ENCODE results near the gene PABPC1L. TPM values are rescaled to one million over a fixed set of nuclear protein-coding genes. Genes with fewer than 3 reads are reported as not detected.

Gene PABPC1L
- total and polyA plus RNA-seq, 8 donors: 8.6 to 106 (median 27.7) TPM

DNA sequence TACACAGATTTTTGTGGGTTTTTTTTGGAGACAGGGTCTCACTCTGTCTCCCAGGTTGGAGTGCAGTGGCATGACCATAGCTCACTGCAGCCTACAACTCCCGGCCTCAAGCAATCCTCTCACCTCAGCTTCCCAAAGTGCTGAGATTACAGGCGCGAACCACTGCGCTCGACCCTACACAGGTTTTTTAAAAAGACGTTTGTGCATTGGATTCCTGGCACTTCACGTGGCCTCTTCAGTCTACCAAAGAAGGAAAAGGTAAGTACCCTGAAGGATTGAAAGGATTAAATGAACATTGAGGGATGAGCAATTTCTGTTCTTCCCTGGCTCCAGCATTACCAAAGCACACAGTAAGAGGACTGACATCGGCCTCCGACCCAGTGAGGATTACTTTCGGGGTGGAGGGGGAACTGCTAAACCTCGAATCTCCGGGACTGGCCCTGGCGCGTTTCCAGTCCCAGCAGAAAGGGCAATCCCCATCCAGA lies 24.9 kb upstream of the PABPC1L start:
- Histone ChIP-seq H3K27ac (peak overlapping the region; percentile 64 to 98 (median 98)), H3K4me3 (peak overlapping the region; percentile 77 to 98 (median 78)), H3K27me3 (no peaks in the 10 kb centered on the region), H3K4me1 (peaks cover 37 to 47% (median 42%) of the 10 kb centered on the region in 4 donors), H3K9me3 (no peaks in the 10 kb centered on the region), H3K36me3 (no peaks in the 10 kb centered on the region)
- WGBS, 5 donors: 2 to 9% (median 5%) methylated on average over 11 to 14 of the region's 14 CpGs
- DNase-seq: no peak
- intact Hi-C loops (cut with DNase I; ENCODE audit: low total_unique reads): no loop called here
- no peak for TF ChIP-seq CTCF (IDR thresholded peaks at IDR 0.05)
- no peak for TF ChIP-seq POLR2AphosphoS5 (IDR thresholded peaks at IDR 0.05)
- TF ChIP-seq EP300 (IDR thresholded peaks at IDR 0.05): no peak
- TF ChIP-seq POLR2A (IDR thresholded peaks at IDR 0.05): no peak

GRCh38 chr20:44885392-44886265 lies 24.2 kb upstream of the PABPC1L start, which contains the start of gene YWHAB:
TSS of gene YWHAB (plus strand) at chr20:44885705. CDS start at chr20:44901534, 15,829 bp downstream.
- peak within 1 kb of the TSS; percentile 77 to 98 (median 78) for H3K4me3 ChIP-seq
- WGBS, 5 donors: 0 to 1% (median 1%) methylated on average over 42 to 88 of the region's 88 CpGs
- no peaks in the 10 kb centered on the region for H3K9me3 ChIP-seq
- DNase-seq: peak; percentile 99 to 100
- H3K27me3 ChIP-seq: no peaks in the 10 kb centered on the region
- H3K27ac ChIP-seq: peak within 1 kb of the TSS; percentile 89 to 98 (median 98)
- H3K36me3 ChIP-seq: no peaks in the 10 kb centered on the region
- peak in 1 of 4 donors; percentile 44 for TF ChIP-seq POLR2A (IDR thresholded peaks at IDR 0.05)
- no peak for TF ChIP-seq EP300 (IDR thresholded peaks at IDR 0.05)
- peak; percentile 83 to 96 (median 86) for TF ChIP-seq POLR2AphosphoS5 (IDR thresholded peaks at IDR 0.05)
- TF ChIP-seq CTCF (IDR thresholded peaks at IDR 0.05): peak in 1 of 7 experiments; percentile 15
- peaks cover 37 to 54% (median 47%) of the 10 kb centered on the region in 4 donors for H3K4me1 ChIP-seq
- intact Hi-C loops (cut with DNase I; ENCODE audit: low total_unique reads): no loop called here

DNA sequence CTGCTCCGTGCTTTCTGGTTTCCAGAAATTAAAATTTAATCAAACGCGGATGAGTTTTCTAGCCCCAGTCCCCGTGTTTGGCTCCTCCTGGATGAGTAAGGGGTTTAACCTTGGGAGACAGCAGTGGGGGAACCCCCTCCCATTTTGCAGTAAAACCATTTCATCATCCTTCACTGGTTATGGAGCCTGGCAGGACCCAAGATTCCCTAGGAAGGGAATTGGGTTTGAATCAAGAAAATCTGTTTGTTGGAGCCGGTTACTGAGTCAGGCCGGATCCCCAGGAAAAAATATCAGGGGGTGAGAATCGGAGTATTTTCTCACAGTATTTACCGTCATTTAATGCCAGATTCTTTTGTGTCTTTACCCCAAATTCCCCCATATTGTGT lies 23.6 kb upstream of the PABPC1L start:
- H3K27ac ChIP-seq: peak overlapping the region; percentile 89 to 98 (median 98)
- peaks cover 40 to 60% (median 52%) of the 10 kb centered on the region in 4 donors for H3K4me1 ChIP-seq
- H3K36me3 ChIP-seq: peaks cover 0 to 3% (median 0%) of the 10 kb centered on the region in 4 donors
- no peak for DNase-seq
- H3K27me3 ChIP-seq: no peaks in the 10 kb centered on the region
- H3K4me3 ChIP-seq: peak overlapping the region; percentile 77 to 98 (median 78)
- 0 to 1% (median 0%) methylated on average over 8 of the region's 8 CpGs for whole genome bisulfite sequencing, 5 donors
- H3K9me3 ChIP-seq: no peaks in the 10 kb centered on the region
- intact Hi-C loops (cut with DNase I; ENCODE audit: low total_unique reads): no loop called here
- TF ChIP-seq POLR2AphosphoS5 (IDR thresholded peaks at IDR 0.05) (no peak), CTCF (IDR thresholded peaks at IDR 0.05) (peak in 1 of 7 experiments; percentile 10), EP300 (IDR thresholded peaks at IDR 0.05) (no peak)

DNA sequence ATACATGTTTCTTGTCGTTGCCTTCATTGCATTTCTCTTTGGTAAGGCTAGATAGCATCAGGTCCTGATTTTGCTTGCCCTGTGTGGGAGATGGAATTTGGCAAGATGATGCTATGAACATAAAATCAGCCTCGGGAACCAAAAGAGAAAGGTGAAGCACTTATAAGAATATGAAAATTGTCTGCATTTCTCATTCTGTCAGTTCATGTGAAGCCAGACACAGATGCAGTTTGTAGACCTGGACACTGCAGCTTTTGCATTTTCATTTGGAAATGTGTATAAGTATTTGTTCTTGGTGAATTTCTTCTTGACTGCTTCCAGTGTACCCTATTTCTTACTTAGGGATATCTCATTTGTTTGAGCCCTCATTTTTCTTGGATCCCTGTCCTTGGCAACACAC lies 23.0 kb upstream of the PABPC1L start:
- H3K27ac ChIP-seq: peak overlapping the region in 4 of 5 donors; percentile 97 to 98 (median 98)
- intact Hi-C loops (cut with DNase I; ENCODE audit: low total_unique reads): no loop called here
- H3K4me3 ChIP-seq: peak overlapping the region; percentile 77 to 98 (median 78)
- 0 to 2% (median 0%) methylated on average over 2 of the region's 2 CpGs for WGBS, 5 donors
- no peaks in the 10 kb centered on the region for H3K9me3 ChIP-seq
- DNase-seq: no peak
- peaks cover 0 to 3% (median 0%) of the 10 kb centered on the region in 4 donors for H3K36me3 ChIP-seq
- TF ChIP-seq POLR2AphosphoS5 (IDR thresholded peaks at IDR 0.05) (no peak), EP300 (IDR thresholded peaks at IDR 0.05) (no peak), CTCF (IDR thresholded peaks at IDR 0.05) (no peak), POLR2A (IDR thresholded peaks at IDR 0.05) (no peak)
- H3K4me1 ChIP-seq: peaks cover 45 to 66% (median 55%) of the 10 kb centered on the region in 4 donors
- no peaks in the 10 kb centered on the region for H3K27me3 ChIP-seq
